ENCODE data around the gene FOXN4.

Gene FOXN4

GRCh38 chr12:109252799-109253198 is 56.3 kb downstream of the FOXN4 start:
- peaks cover 43% of the 10 kb centered on the region for H3K36me3 Mint-ChIP-seq
- H3K4me3 Mint-ChIP-seq = no peak overlapping the region
- ATAC-seq (ENCODE audit: low read depth) (no peak), DNase-seq (ENCODE audit: low spot score in 2 of 2) (no peak)
- no peaks in the 10 kb centered on the region for H3K27me3 Mint-ChIP-seq
- H3K27ac Mint-ChIP-seq = no peak overlapping the region
- no peaks in the 10 kb centered on the region for H3K4me1 Mint-ChIP-seq
- H3K9me3 Mint-ChIP-seq = peaks cover 6% of the 10 kb centered on the region

GRCh38 chr12:109250523-109250922 is 58.6 kb downstream of the FOXN4 start:
- ATAC-seq (ENCODE audit: low read depth) (no peak), DNase-seq (ENCODE audit: low spot score in 2 of 2) (no peak)
- Mint-ChIP-seq H3K27ac (no peak overlapping the region), H3K9me3 (peaks cover 6% of the 10 kb centered on the region), H3K27me3 (no peaks in the 10 kb centered on the region), H3K36me3 (peaks cover 37% of the 10 kb centered on the region), H3K4me3 (no peak overlapping the region), H3K4me1 (no peaks in the 10 kb centered on the region)

GRCh38 chr12:109247831-109248654 is 61.0 kb downstream of the FOXN4 start:
- H3K36me3 Mint-ChIP-seq = peaks cover 22% of the 10 kb centered on the region
- H3K27ac Mint-ChIP-seq = no peak overlapping the region
- no peaks in the 10 kb centered on the region for H3K27me3 Mint-ChIP-seq
- DNase-seq (ENCODE audit: low spot score in 2 of 2) (no peak), ATAC-seq (ENCODE audit: low read depth) (no peak)
- H3K9me3 Mint-ChIP-seq = no peaks in the 10 kb centered on the region
- no peaks in the 10 kb centered on the region for H3K4me1 Mint-ChIP-seq
- no peak overlapping the region for H3K4me3 Mint-ChIP-seq

- H3K36me3 Mint-ChIP-seq = peaks cover 26% of the 10 kb centered on the region
- no peak overlapping the region for H3K4me3 Mint-ChIP-seq
- no peaks in the 10 kb centered on the region for H3K9me3 Mint-ChIP-seq
- H3K27me3 Mint-ChIP-seq = no peaks in the 10 kb centered on the region
- H3K27ac Mint-ChIP-seq = no peak overlapping the region
- ATAC-seq (ENCODE audit: low read depth) (no peak), DNase-seq (ENCODE audit: low spot score in 2 of 2) (no peak)
- H3K4me1 Mint-ChIP-seq = no peaks in the 10 kb centered on the region
Measured at GRCh38 chr12:109246221-109246620, 62.9 kb downstream of the FOXN4 start.

- Mint-ChIP-seq H3K27me3 (no peaks in the 10 kb centered on the region), H3K4me1 (no peaks in the 10 kb centered on the region), H3K9me3 (no peaks in the 10 kb centered on the region), H3K4me3 (no peak overlapping the region), H3K36me3 (peaks cover 29% of the 10 kb centered on the region), H3K27ac (no peak overlapping the region)
- DNase-seq (ENCODE audit: low spot score in 2 of 2) = no peak
- ATAC-seq (ENCODE audit: low read depth) = no peak
Measured at GRCh38 chr12:109244073-109244472, 65.0 kb downstream of the FOXN4 start.

- no peak overlapping the region for H3K27ac Mint-ChIP-seq
- no peak for DNase-seq (ENCODE audit: low spot score in 2 of 2)
- H3K4me3 Mint-ChIP-seq = no peak overlapping the region
- no peaks in the 10 kb centered on the region for H3K27me3 Mint-ChIP-seq
- H3K4me1 Mint-ChIP-seq = no peaks in the 10 kb centered on the region
- ATAC-seq (ENCODE audit: low read depth) = no peak
- H3K36me3 Mint-ChIP-seq = peaks cover 31% of the 10 kb centered on the region
- no peaks in the 10 kb centered on the region for H3K9me3 Mint-ChIP-seq
Measured at GRCh38 chr12:109241936-109242335, 67.1 kb downstream of the FOXN4 start.

- no peak for ATAC-seq (ENCODE audit: low read depth)
- H3K36me3 Mint-ChIP-seq = peaks cover 41% of the 10 kb centered on the region
- H3K4me1 Mint-ChIP-seq = no peaks in the 10 kb centered on the region
- H3K4me3 Mint-ChIP-seq = no peak overlapping the region
- no peaks in the 10 kb centered on the region for H3K9me3 Mint-ChIP-seq
- no peak overlapping the region for H3K27ac Mint-ChIP-seq
- no peaks in the 10 kb centered on the region for H3K27me3 Mint-ChIP-seq
- DNase-seq (ENCODE audit: low spot score in 2 of 2) = no peak
Measured at GRCh38 chr12:109240365-109240764, 68.7 kb downstream of the FOXN4 start.

- H3K36me3 Mint-ChIP-seq = peaks cover 44% of the 10 kb centered on the region
- no peak overlapping the region for H3K4me3 Mint-ChIP-seq
- no peaks in the 10 kb centered on the region for H3K27me3 Mint-ChIP-seq
- no peak overlapping the region for H3K27ac Mint-ChIP-seq
- ATAC-seq (ENCODE audit: low read depth) = no peak
- H3K9me3 Mint-ChIP-seq = no peaks in the 10 kb centered on the region
- H3K4me1 Mint-ChIP-seq = no peaks in the 10 kb centered on the region
- no peak for DNase-seq (ENCODE audit: low spot score in 2 of 2)
Measured at GRCh38 chr12:109239691-109240090, 69.4 kb downstream of the FOXN4 start.

GRCh38 chr12:109239179-109239578 is 69.9 kb downstream of the FOXN4 start:
- DNase-seq (ENCODE audit: low spot score in 2 of 2) = no peak
- H3K4me3 Mint-ChIP-seq = no peak overlapping the region
- no peaks in the 10 kb centered on the region for H3K9me3 Mint-ChIP-seq
- no peaks in the 10 kb centered on the region for H3K27me3 Mint-ChIP-seq
- H3K27ac Mint-ChIP-seq = no peak overlapping the region
- no peak for ATAC-seq (ENCODE audit: low read depth)
- H3K4me1 Mint-ChIP-seq = no peaks in the 10 kb centered on the region
- peaks cover 44% of the 10 kb centered on the region for H3K36me3 Mint-ChIP-seq

GRCh38 chr12:109236257-109236656 is 72.8 kb downstream of the FOXN4 start:
- H3K27ac Mint-ChIP-seq = no peak overlapping the region
- ATAC-seq (ENCODE audit: low read depth) (no peak), DNase-seq (ENCODE audit: low spot score in 2 of 2) (no peak)
- no peak overlapping the region for H3K4me3 Mint-ChIP-seq
- H3K4me1 Mint-ChIP-seq = no peaks in the 10 kb centered on the region
- peaks cover 34% of the 10 kb centered on the region for H3K36me3 Mint-ChIP-seq
- no peaks in the 10 kb centered on the region for H3K9me3 Mint-ChIP-seq
- H3K27me3 Mint-ChIP-seq = no peaks in the 10 kb centered on the region

- H3K9me3 Mint-ChIP-seq = no peaks in the 10 kb centered on the region
- H3K27me3 Mint-ChIP-seq = no peaks in the 10 kb centered on the region
- ATAC-seq (ENCODE audit: low read depth) (no peak), DNase-seq (ENCODE audit: low spot score in 2 of 2) (no peak)
- no peak overlapping the region for H3K4me3 Mint-ChIP-seq
- no peak overlapping the region for H3K27ac Mint-ChIP-seq
- peaks cover 28% of the 10 kb centered on the region for H3K36me3 Mint-ChIP-seq
- H3K4me1 Mint-ChIP-seq = no peaks in the 10 kb centered on the region
Measured at GRCh38 chr12:109234012-109234411, 75.1 kb downstream of the FOXN4 start.

GRCh38 chr12:109232731-109233130 is 76.4 kb downstream of the FOXN4 start:
- ATAC-seq (ENCODE audit: low read depth) (no peak), DNase-seq (ENCODE audit: low spot score in 2 of 2) (no peak)
- Mint-ChIP-seq H3K9me3 (no peaks in the 10 kb centered on the region), H3K4me1 (no peaks in the 10 kb centered on the region), H3K36me3 (peaks cover 28% of the 10 kb centered on the region), H3K4me3 (no peak overlapping the region), H3K27ac (no peak overlapping the region), H3K27me3 (no peaks in the 10 kb centered on the region)

- H3K4me1 Mint-ChIP-seq = no peaks in the 10 kb centered on the region
- H3K36me3 Mint-ChIP-seq = peaks cover 11% of the 10 kb centered on the region
- H3K27me3 Mint-ChIP-seq = no peaks in the 10 kb centered on the region
- no peak for DNase-seq (ENCODE audit: low spot score in 2 of 2)
- no peak overlapping the region for H3K27ac Mint-ChIP-seq
- H3K4me3 Mint-ChIP-seq = no peak overlapping the region
- ATAC-seq (ENCODE audit: low read depth) = no peak
- no peaks in the 10 kb centered on the region for H3K9me3 Mint-ChIP-seq
Measured at GRCh38 chr12:109230193-109230592, 78.9 kb downstream of the FOXN4 start.

- no peaks in the 10 kb centered on the region for H3K4me1 Mint-ChIP-seq
- no peak overlapping the region for H3K27ac Mint-ChIP-seq
- ATAC-seq (ENCODE audit: low read depth) (no peak), DNase-seq (ENCODE audit: low spot score in 2 of 2) (no peak)
- H3K27me3 Mint-ChIP-seq = no peaks in the 10 kb centered on the region
- peaks cover 12% of the 10 kb centered on the region for H3K36me3 Mint-ChIP-seq
- H3K9me3 Mint-ChIP-seq = no peaks in the 10 kb centered on the region
- H3K4me3 Mint-ChIP-seq = no peak overlapping the region
Measured at GRCh38 chr12:109228664-109229063, 80.4 kb downstream of the FOXN4 start.

Data from memory B cell (primary cell).